ENCODE data around the gene CFAP54. TPM values are rescaled to one million over a fixed set of nuclear protein-coding genes. Genes with fewer than 3 reads are reported as not detected.

Gene CFAP54
- total and polyA plus RNA-seq, 2 donors from 2014 or later: 0.13 to 6.6 TPM

- H3K27ac ChIP-seq (ENCODE audit: low read depth in 2 of 2, low read length in 2 of 2): no peak overlapping the region
- DNase-seq (no peak), FAIRE-seq (no peak)
- H3K9ac ChIP-seq (ENCODE audit: low read length in 3 of 3): no peak overlapping the region
- H3K4me1 ChIP-seq (ENCODE audit: control insufficient read depth in 2 of 3, insufficient read depth in 2 of 3, low read depth in 1 of 3, low read length in 3 of 3): no peaks in the 10 kb centered on the region
- intact Hi-C loops (cut with DNase I): no loop called here
- H3K9me3 ChIP-seq (ENCODE audit: control insufficient read depth in 2 of 3, insufficient read depth in 1 of 3, low read length in 3 of 3): no peaks in the 10 kb centered on the region
- no peak overlapping the region for H3K4me3 ChIP-seq (ENCODE audit: low read length in 3 of 3)
- no peak for TF ChIP-seq CTCF (IDR thresholded peaks at IDR 0.05; ENCODE audit: borderline replicate concordance, extremely low read depth, insufficient read depth)
- H3K36me3 ChIP-seq (ENCODE audit: control insufficient read depth in 2 of 3, insufficient read depth in 3 of 3, low read length in 3 of 3): no peaks in the 10 kb centered on the region
- H3K27me3 ChIP-seq (ENCODE audit: control insufficient read depth, insufficient read depth, low read length): no peaks in the 10 kb centered on the region
Observed at GRCh38 chr12:96606134-96606533, 116.8 kb downstream of the CFAP54 start.

GRCh38 chr12:96606644-96607043 lies 117.3 kb downstream of the CFAP54 start:
- H3K4me1 ChIP-seq (ENCODE audit: control insufficient read depth in 2 of 3, insufficient read depth in 2 of 3, low read depth in 1 of 3, low read length in 3 of 3): no peaks in the 10 kb centered on the region
- no peaks in the 10 kb centered on the region for H3K36me3 ChIP-seq (ENCODE audit: control insufficient read depth in 2 of 3, insufficient read depth in 3 of 3, low read length in 3 of 3)
- no peak overlapping the region for H3K9ac ChIP-seq (ENCODE audit: low read length in 3 of 3)
- no peak overlapping the region for H3K27ac ChIP-seq (ENCODE audit: low read depth in 2 of 2, low read length in 2 of 2)
- H3K4me3 ChIP-seq (ENCODE audit: low read length in 3 of 3): no peak overlapping the region
- no peaks in the 10 kb centered on the region for H3K27me3 ChIP-seq (ENCODE audit: control insufficient read depth, insufficient read depth, low read length)
- no peak for TF ChIP-seq CTCF (IDR thresholded peaks at IDR 0.05; ENCODE audit: borderline replicate concordance, extremely low read depth, insufficient read depth)
- no peaks in the 10 kb centered on the region for H3K9me3 ChIP-seq (ENCODE audit: control insufficient read depth in 2 of 3, insufficient read depth in 1 of 3, low read length in 3 of 3)
- no peak for FAIRE-seq
- DNase-seq: no peak
- intact Hi-C loops (cut with DNase I): no loop called here

GRCh38 chr12:96617178-96617577 lies 127.8 kb downstream of the CFAP54 start:
- H3K9me3 ChIP-seq (ENCODE audit: control insufficient read depth in 2 of 3, insufficient read depth in 1 of 3, low read length in 3 of 3): no peaks in the 10 kb centered on the region
- FAIRE-seq: no peak
- DNase-seq: no peak
- TF ChIP-seq CTCF (IDR thresholded peaks at IDR 0.05; ENCODE audit: borderline replicate concordance, extremely low read depth, insufficient read depth): no peak
- no peaks in the 10 kb centered on the region for H3K36me3 ChIP-seq (ENCODE audit: control insufficient read depth in 2 of 3, insufficient read depth in 3 of 3, low read length in 3 of 3)
- no peak overlapping the region for H3K4me3 ChIP-seq (ENCODE audit: low read length in 3 of 3)
- H3K27me3 ChIP-seq (ENCODE audit: control insufficient read depth, insufficient read depth, low read length): no peaks in the 10 kb centered on the region
- intact Hi-C loops (cut with DNase I): no loop called here
- H3K9ac ChIP-seq (ENCODE audit: low read length in 3 of 3): no peak overlapping the region
- H3K27ac ChIP-seq (ENCODE audit: low read depth in 2 of 2, low read length in 2 of 2): no peak overlapping the region
- H3K4me1 ChIP-seq (ENCODE audit: control insufficient read depth in 2 of 3, insufficient read depth in 2 of 3, low read depth in 1 of 3, low read length in 3 of 3): no peaks in the 10 kb centered on the region

GRCh38 chr12:96623155-96623554 lies 133.8 kb downstream of the CFAP54 start:
- no peak for TF ChIP-seq CTCF (IDR thresholded peaks at IDR 0.05; ENCODE audit: borderline replicate concordance, extremely low read depth, insufficient read depth)
- H3K4me3 ChIP-seq (ENCODE audit: low read length in 3 of 3): no peak overlapping the region
- no peaks in the 10 kb centered on the region for H3K4me1 ChIP-seq (ENCODE audit: control insufficient read depth in 2 of 3, insufficient read depth in 2 of 3, low read depth in 1 of 3, low read length in 3 of 3)
- no peak overlapping the region for H3K9ac ChIP-seq (ENCODE audit: low read length in 3 of 3)
- H3K36me3 ChIP-seq (ENCODE audit: control insufficient read depth in 2 of 3, insufficient read depth in 3 of 3, low read length in 3 of 3): no peaks in the 10 kb centered on the region
- intact Hi-C loops (cut with DNase I): no loop called here
- FAIRE-seq (no peak), DNase-seq (no peak)
- H3K9me3 ChIP-seq (ENCODE audit: control insufficient read depth in 2 of 3, insufficient read depth in 1 of 3, low read length in 3 of 3): no peaks in the 10 kb centered on the region
- no peak overlapping the region for H3K27ac ChIP-seq (ENCODE audit: low read depth in 2 of 2, low read length in 2 of 2)
- no peaks in the 10 kb centered on the region for H3K27me3 ChIP-seq (ENCODE audit: control insufficient read depth, insufficient read depth, low read length)

Measured in kidney (tissue), 14 donors.